ENCODE data around the gene IRX2.

The IRX2 gene

GRCh38 chr5:2702096-2702879 lies 49.2 kb downstream of the IRX2 start:
- H3K36me3 Mint-ChIP-seq (ENCODE audit: low read depth), result no peaks in the 10 kb centered on the region
- TF ChIP-seq CTCF (IDR thresholded peaks at IDR 0.05; ENCODE audit: unreplicated experiment in 3 of 3), result no peak
- no peak overlapping the region for H3K27ac Mint-ChIP-seq
- peaks cover 63% of the 10 kb centered on the region for H3K27me3 Mint-ChIP-seq (ENCODE audit: low read depth)
- H3K4me1 Mint-ChIP-seq, result no peaks in the 10 kb centered on the region
- H3K9me3 Mint-ChIP-seq, result no peaks in the 10 kb centered on the region
- H3K4me3 Mint-ChIP-seq, result no peak overlapping the region

- TF ChIP-seq CTCF (IDR thresholded peaks at IDR 0.05; ENCODE audit: unreplicated experiment in 3 of 3), result peak in 2 of 3 experiments; percentile 9 to 10
- Mint-ChIP-seq H3K4me1 (no peaks in the 10 kb centered on the region), H3K4me3 (no peak overlapping the region), H3K9me3 (no peaks in the 10 kb centered on the region), H3K27ac (no peak overlapping the region), H3K27me3 (ENCODE audit: low read depth) (peaks cover 62% of the 10 kb centered on the region), H3K36me3 (ENCODE audit: low read depth) (no peaks in the 10 kb centered on the region)
These were observed 49.9 kb downstream of the IRX2 start for GRCh38 chr5:2701592-2701991.

DNA sequence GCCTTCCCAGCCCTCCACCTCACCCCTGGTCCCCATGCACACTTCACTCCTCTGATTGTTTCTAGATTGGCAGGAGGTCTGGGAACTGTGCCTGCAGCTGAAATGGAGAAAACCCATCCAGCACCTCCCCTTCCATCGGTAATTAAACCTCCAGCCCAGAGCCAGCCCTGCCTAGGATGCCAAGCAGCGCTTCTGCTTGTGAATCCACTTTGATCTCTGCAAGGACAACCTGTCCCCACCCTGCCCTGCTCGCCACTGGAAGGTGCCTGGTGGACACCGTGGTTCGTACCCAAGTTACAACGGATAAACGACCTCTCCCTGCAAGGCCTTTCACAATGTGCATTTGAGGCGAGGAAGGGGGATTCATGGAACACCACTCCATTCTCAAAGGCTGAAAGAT lies 50.6 kb downstream of the IRX2 start:
- no peaks in the 10 kb centered on the region for H3K9me3 Mint-ChIP-seq
- no peak for TF ChIP-seq CTCF (IDR thresholded peaks at IDR 0.05; ENCODE audit: unreplicated experiment in 3 of 3)
- H3K27ac Mint-ChIP-seq, result no peak overlapping the region
- H3K27me3 Mint-ChIP-seq (ENCODE audit: low read depth), result peaks cover 62% of the 10 kb centered on the region
- no peaks in the 10 kb centered on the region for H3K36me3 Mint-ChIP-seq (ENCODE audit: low read depth)
- no peaks in the 10 kb centered on the region for H3K4me1 Mint-ChIP-seq
- H3K4me3 Mint-ChIP-seq, result no peak overlapping the region

DNA sequence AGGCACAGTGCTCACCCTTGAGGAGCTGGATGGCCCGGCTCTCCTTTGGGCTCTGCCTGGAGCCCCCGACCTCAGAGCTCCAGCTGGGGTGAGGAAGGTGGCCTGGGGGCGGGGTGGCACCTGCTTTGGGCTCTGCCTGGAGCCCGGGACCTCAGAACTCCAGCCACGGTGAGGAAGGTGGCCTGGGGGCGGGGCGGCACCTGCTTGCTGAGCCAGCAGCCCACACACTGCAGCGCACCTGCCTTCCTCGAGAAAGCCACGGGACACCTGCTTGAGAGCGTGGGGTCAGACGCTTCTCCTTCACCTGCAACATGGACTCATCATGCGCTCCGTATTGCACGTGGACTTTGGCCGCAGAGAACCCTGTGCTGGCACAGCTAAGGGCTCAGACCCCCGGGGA lies 51.8 kb downstream of the IRX2 start:
- TF ChIP-seq CTCF (IDR thresholded peaks at IDR 0.05; ENCODE audit: unreplicated experiment in 3 of 3), result no peak
- Mint-ChIP-seq H3K27ac (no peak overlapping the region), H3K9me3 (peaks cover 5% of the 10 kb centered on the region), H3K4me1 (no peaks in the 10 kb centered on the region), H3K4me3 (no peak overlapping the region), H3K36me3 (ENCODE audit: low read depth) (no peaks in the 10 kb centered on the region), H3K27me3 (ENCODE audit: low read depth) (peaks cover 61% of the 10 kb centered on the region)

- peaks cover 58% of the 10 kb centered on the region for H3K27me3 Mint-ChIP-seq (ENCODE audit: low read depth)
- no peak overlapping the region for H3K4me3 Mint-ChIP-seq
- no peaks in the 10 kb centered on the region for H3K4me1 Mint-ChIP-seq
- H3K27ac Mint-ChIP-seq, result no peak overlapping the region
- no peak for TF ChIP-seq CTCF (IDR thresholded peaks at IDR 0.05; ENCODE audit: unreplicated experiment in 3 of 3)
- peaks cover 5% of the 10 kb centered on the region for H3K9me3 Mint-ChIP-seq
- no peaks in the 10 kb centered on the region for H3K36me3 Mint-ChIP-seq (ENCODE audit: low read depth)
These were observed 52.2 kb downstream of the IRX2 start for GRCh38 chr5:2699231-2699630.

- no peaks in the 10 kb centered on the region for H3K36me3 Mint-ChIP-seq (ENCODE audit: low read depth)
- H3K4me1 Mint-ChIP-seq, result no peaks in the 10 kb centered on the region
- peaks cover 55% of the 10 kb centered on the region for H3K27me3 Mint-ChIP-seq (ENCODE audit: low read depth)
- H3K27ac Mint-ChIP-seq, result no peak overlapping the region
- no peak for TF ChIP-seq CTCF (IDR thresholded peaks at IDR 0.05; ENCODE audit: unreplicated experiment in 3 of 3)
- H3K4me3 Mint-ChIP-seq, result no peak overlapping the region
- H3K9me3 Mint-ChIP-seq, result peaks cover 5% of the 10 kb centered on the region
These were observed 52.9 kb downstream of the IRX2 start for GRCh38 chr5:2698581-2698980.
